ENCODE measurements around the gene ZFYVE28. TPM values are rescaled to one million over a fixed set of nuclear protein-coding genes. Genes with fewer than 3 reads are reported as not detected.
A peak's percentile ranks its signal among the peaks of the same experiment; 100 is the strongest.

ZFYVE28 gene
- total and polyA plus RNA-seq, 2 of the 8 experiments (the other 6 are each of a cell fraction or from before 2014, with no cell fraction given): 1.7 to 4.9 TPM

GRCh38 chr4:2416564-2417225 is 1.8 kb downstream of the ZFYVE28 start (continued):
- TF ChIP-seq CTCF (IDR thresholded peaks at IDR 0.05; ENCODE audit: control extremely low read depth in 1 of 3, insufficient read depth in 1 of 3, low read depth in 1 of 3, low read length in 3 of 3) (peak in 2 of 3 experiments; percentile 31 to 37; a peak in 2 of 4 replicates), MAX (IDR thresholded peaks at IDR 0.05) (peak; percentile 92)

All from H1 (cell line).